GM19463 (cell line): ENCODE measurements around the gene TSPAN15.

ENCODE experiments used
- ATAC-seq: cut with Tn5 transposase; IDR thresholded peaks from one replicate; pipeline ENCODE4 v1.9.1; 2021; ENCODE audit warnings: mild to moderate bottlenecking, moderate library complexity; ENCODE audit not compliant: unreplicated experiment

The TSPAN15 gene

GRCh38 chr10:69464801-69465401, 13.6 kb downstream of the TSPAN15 start:
- peak; percentile 73 for ATAC-seq

DNA sequence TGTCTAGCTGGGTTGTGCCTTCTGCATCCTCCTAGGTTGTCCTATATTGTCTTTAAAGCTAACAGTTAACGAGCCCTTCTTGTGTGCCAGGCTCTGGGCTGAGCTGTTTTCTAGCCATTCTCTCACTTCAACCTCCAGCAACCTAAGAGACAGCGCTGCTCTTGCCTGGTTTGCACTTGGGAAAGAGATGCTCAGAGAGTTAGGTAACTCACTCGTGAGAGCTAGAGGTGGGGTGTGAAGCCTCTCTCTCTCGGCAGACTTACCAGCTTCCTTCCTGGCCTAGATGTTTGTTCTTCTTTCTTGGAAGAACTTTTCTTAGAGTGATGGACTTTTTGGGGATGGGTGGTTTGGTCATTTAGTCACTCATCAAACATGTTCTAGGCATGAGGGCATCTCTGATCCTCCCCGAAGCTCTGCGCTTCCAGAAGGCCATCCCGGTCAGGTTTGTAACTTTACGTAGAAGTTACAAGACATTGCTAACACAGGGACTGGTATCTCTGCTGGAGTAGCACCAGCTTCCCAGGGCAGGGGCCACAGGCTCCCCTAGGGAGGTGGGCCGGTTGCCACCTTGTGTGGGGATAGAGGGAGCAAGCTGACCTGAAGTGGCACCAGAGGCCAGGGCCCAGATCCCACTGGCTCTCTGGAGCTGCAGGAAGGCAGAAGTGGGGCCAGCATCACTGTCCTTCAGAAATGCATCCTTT, 14.3 kb downstream of the TSPAN15 start:
- ATAC-seq, result peak; percentile 19

DNA sequence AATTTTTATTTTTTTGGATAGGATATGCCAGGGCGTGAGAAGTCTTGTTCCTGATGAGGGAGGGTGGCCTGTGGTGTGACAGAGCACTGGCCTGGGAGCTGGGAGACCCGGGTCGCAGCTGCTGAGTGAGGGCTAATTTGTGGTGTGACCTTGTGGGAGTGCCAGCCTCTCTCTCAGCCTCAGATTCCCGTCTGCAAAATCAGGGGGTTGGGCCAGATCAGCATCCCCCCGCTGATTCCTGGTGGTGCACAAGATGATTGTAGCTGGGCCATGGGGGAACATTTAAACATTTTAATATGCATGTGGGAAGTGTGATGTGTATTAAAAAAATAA, 14.9 kb downstream of the TSPAN15 start:
- ATAC-seq, result no peak

DNA sequence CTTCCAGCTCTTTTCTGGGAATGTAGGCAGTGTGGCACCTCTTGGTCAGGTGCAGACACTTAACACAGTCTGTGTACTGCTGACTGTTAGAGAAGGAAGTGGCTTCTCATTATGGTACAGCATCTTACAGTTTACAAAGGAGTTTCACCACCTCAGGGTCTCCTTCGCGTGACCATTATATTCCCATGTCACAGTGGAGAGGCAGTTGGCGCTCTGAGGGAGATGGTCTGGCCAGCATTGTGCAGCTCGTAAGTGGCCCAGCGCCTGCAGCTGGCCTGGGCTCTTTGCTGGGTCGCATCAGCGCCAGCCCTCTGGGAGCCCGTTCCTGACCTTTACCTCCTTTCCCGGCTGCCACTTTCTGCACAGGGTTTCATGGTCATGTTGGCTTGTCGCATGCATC, 15.4 kb downstream of the TSPAN15 start:
- no peak for ATAC-seq

DNA sequence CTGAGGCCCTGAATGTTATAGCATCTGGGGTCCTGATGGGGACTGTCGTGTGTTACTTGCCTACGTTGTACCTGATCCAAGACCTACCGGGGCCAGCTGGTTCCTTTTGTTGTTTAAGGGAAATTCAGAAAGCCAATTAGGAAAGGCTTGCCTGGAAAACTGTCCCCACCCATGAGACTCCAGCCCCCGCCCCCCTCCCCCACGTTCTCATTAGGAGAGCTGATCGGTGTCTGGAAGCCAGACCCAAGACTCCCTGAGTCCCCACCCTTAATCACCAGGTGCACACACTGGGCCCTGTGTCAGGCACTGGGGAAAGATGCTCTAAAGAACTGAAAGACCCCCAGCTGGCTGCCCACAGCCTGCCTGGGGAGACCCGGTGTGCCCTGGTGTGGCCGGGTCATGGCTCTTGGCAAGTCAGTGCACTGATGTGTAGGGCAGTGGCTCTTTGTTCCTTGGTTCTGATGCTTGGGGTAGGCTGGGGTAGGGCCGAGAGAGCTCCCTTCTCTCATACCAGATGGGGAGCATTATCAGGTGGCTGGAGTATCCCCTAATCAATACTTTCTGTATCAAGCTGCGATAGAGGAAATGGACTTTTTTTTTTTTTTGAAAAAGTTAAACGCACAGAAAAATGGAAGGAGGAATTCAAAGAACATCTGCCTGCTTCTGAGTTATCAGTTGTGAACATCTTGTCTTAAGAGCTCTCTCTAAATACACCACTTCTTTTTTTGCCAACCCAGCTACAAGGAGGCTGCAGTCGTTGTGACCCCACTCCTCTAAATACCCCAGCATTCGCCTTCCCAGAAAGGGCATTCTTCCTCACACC, 16.9 kb downstream of the TSPAN15 start:
- ATAC-seq, result no peak

DNA sequence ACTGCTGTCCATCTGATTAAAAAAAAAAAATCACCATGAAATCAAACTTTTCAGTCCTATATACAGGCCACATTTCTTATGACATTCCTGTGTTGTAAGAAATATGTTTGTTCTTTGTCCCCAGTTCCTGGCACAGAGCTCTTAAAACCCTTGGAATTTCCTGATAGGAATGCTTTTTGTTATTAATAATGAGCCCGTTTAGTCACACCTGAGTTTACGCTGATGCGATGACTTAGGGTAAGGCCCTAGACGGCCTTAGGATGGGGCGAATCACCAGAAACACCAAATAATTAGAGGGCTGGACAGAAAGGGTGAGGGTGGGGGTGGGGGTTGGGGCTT, 17.5 kb downstream of the TSPAN15 start:
- ATAC-seq, result no peak

GRCh38 chr10:69469976-69470375, 18.7 kb downstream of the TSPAN15 start:
- ATAC-seq, result no peak

DNA sequence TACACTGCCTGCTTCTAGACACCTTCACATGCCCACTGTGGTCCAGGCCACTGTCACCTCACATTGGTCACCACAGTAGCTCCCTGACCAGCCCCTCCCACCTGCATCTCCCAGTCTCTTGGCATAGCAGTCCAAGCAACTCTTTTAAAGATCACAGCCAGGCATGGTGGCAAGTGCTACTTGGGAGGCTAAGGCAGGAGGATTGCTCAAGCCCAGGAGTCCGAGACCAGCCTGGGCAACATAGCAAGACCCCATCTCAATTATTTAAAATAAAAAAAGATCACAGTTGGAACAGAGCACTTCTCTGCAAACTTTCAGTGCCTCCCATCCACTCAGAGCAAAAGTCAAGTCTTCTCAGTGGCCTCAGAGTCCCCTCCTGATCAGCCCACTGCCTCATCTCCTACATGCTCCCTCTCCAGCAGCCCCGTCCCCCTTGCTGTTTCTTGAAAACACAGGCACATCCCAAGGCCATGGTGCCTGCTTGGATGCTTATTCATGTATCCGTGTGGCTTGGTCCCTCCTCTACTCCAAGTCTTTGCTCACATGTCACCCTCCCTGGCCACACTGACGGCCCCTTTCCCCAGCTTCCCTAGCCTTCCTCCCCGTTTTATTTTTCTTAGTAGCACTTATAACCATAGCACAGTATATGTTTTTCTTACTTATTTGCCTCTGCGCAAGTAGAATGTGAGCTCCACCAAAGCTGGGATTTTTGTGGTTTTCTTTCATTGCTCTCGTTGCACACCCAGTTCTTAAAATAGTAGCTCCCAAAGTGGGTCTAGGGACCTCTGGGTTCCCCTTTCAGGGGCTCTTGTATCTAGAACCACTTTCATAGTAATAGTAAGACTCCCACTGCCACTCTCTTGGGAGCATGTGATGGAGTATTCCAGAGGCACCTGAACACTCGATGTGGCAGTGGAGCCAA, 19.5 kb downstream of the TSPAN15 start:
- no peak for ATAC-seq

DNA sequence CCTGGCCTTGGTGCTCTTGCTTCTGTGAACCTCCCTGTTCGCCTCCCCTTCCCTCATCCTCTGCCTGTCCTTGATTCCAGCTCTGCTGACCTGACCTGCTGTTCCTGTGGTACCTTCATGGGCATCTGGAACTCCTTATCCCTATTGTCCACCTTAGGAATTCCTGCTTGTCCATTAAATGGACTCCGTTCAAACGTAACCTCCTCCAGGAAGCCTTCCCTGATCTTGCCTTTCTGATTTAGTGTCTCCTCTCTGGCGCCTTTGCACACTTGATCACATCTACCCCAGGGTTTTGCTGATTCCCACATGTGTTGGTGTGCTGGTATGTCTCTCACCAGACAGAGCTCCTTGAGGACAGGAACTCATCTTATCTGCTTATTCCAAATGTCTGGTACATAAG, 20.9 kb downstream of the TSPAN15 start:
- no peak for ATAC-seq

DNA sequence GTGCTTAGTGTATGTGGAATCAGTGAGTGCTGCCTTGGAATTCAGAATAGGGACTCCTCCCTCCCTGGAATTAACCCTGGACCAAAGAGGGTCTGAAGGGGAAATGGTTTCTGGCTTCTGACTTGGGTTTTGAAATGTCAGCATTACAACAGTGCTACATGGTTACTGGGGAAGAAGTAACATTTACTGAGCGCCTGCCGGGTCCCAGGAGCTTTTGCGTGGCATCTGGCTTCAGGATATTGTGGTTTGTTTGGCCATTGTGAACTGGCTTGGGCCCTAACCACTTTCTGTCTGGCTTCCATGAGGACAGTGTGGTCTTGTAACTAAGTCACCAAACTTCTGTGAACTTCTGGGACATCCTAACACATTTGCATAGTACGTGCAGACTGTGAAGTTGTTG, 21.3 kb downstream of the TSPAN15 start:
- no peak for ATAC-seq

DNA sequence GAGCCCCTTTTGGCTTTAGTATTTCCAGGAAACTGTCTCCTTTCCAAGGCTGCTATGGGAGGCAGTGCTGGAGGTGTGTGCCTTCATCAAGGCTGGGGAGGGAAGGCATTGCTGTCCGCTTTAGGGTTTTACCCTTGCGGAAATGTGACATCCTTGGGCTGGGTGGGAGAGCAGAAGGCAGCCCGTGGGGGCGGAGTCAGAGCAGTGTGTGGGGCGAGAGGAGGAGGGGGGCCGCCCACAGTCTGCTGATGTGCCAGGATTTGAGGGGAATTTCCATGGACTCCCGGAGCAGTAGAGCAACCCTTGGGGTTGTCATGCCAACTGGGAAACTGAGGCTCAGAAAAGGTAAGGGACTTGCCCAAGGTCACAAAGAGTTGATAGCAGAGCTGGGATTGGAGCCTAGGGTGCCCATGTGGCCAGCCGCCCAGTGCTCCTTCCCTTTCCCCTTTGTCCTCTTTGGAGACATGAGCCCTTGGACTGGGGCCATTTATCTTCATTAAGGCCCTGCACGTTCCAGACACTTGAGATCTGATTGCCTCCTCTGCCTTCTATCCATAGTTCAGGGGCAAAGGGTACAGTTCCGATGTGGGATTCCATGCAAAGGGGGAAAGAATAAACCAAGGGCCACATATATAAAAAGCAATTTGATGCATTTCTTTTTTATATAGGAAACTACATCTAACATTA, 22.2 kb downstream of the TSPAN15 start:
- no peak for ATAC-seq

DNA sequence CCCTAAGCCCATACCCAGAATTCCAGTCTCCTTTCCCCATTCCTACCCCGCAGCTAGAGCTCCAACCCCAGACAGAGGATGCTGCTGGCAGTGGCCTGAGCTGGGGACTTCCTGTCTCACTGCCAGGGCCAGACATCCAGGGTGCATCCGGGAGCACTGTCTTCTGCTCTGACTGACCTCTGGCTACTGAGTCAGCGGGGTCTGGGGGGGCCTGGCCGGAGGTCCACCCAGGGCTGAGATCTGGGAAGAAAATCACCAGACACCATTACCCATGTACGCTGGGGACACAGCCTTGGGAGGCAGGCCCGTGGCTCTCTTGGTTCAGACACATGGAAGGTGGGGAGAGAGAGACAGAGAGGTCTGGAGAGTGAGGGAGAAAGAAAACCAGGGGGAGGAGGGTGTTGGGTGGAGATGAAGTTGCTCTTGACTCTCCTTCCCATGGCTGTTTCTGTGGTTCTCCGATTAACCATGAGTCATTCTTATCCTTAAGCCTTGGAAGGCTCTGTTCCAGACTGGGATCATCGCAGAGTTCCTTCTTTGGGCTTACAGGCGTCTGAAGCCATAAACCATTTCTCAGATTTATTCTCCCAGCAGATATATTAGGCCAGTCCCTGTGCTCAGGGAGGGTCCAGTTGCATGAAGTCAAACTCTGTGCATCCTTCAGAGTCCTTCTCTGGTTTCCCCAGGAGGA, 23.6 kb downstream of the TSPAN15 start:
- no peak for ATAC-seq

DNA sequence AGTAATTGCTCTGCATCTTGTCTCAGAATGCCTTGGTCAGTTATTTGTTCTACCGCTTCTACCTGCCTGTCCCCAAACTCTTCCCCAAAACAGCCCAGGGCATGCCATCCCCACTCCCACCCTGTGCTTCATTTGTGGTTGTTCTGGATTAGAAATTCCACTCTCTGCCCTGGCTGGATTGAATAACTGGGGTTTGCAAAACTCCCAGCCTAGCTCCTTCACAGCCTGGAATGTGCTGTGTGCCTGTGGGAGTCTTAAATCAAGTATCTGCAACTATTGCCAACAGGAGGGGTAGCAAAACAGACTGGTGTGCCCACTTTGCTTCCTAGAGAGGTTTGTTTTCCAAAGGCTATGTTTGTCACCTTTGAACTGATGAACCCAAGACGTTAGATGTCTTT, 24.2 kb downstream of the TSPAN15 start:
- no peak for ATAC-seq

- no peak for ATAC-seq
Observed at GRCh38 chr10:69477968-69478597, 26.8 kb downstream of the TSPAN15 start.

GRCh38 chr10:69479240-69480067, 28.2 kb downstream of the TSPAN15 start:
- ATAC-seq, result no peak

- no peak for ATAC-seq
Observed at GRCh38 chr10:69480068-69480412, 28.8 kb downstream of the TSPAN15 start.

DNA sequence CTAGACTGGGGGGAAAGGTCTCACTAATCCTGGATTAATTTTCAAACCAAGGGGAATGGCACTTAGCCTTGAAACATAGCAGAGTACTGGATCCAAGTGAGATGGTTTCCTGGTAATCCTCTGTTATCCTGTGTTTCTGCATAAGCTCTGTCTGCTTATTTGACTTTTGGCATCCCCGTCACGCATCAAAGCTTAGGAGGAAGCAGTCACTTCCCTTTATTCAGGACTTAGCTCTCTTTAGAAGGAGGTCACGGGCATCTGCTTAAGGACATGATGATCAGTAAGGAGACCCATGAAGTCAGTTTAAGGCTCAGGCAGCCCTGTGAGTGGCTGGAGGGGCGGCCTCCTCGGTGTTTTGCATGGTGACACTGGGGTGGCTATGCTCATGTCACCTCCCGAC, 30.0 kb downstream of the TSPAN15 start:
- ATAC-seq, result no peak

- no peak for ATAC-seq
Observed at GRCh38 chr10:69481811-69482524, 30.7 kb downstream of the TSPAN15 start.
